Measurements from ENCODE around the gene SLC10A6. TPM values are rescaled to one million over a fixed set of nuclear protein-coding genes. Genes with fewer than 3 reads are reported as not detected.

The SLC10A6 gene
- total RNA-seq, 2 experiments from 2014 or later, result not detected

DNA sequence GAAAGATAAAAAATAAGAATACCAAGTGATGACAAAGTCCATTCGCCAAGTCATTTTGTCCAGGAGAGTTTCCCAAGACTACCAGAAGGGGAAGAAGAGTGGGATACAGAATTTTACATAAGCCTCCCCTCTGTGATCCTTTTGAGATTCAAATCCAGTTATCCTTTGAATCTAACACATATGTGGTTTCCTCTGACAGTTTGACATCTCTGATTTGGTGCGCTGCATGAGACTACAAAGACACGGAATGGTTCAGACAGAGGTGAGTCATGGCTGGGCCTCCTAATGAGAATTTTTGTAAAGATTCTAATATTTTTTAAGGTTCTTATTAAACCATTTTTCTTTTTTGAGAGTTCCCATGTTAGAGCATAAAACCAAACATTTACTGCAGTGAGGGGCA, 38.3 kb downstream of the SLC10A6 start:
- intact Hi-C loops (cut with micrococcal nuclease; ENCODE audit: unreplicated experiment), result no loop called here
- no peak for DNase-seq (ENCODE audit: low spot score)
- Histone ChIP-seq H3K27ac (ENCODE audit: low read depth, low read length, poor library complexity, severe bottlenecking) (no peak overlapping the region), H3K36me3 (ENCODE audit: insufficient read depth, low read length) (no peaks in the 10 kb centered on the region), H3K9me2 (ENCODE audit: insufficient read depth, low read length) (no peaks in the 10 kb centered on the region), H3K9me3 (ENCODE audit: low read length) (no peaks in the 10 kb centered on the region), H3K4me2 (ENCODE audit: low read length) (no peak overlapping the region), H2AFZ (ENCODE audit: low read length) (no peak overlapping the region), H4K20me1 (ENCODE audit: insufficient read depth, low read length) (no peaks in the 10 kb centered on the region), H3K4me1 (ENCODE audit: insufficient read depth, low read length, poor library complexity, severe bottlenecking) (no peaks in the 10 kb centered on the region), H3K4me3 (ENCODE audit: low read depth, low read length, poor library complexity, severe bottlenecking) (no peak overlapping the region), H3K79me2 (ENCODE audit: insufficient read depth, low read depth, low read length) (no peaks in the 10 kb centered on the region)
- ChIA-PET POLR2A (interaction anchor here (1.5 kb wide), 2 partner anchors 15 to 124 kb away, joined by 3 read pairs; no protein-coding TSS in a partner anchor), CTCF (ENCODE audit: unreplicated experiment) (interaction anchor here (1.0 kb wide), 1 partner anchor 9 kb away, joined by 3 read pairs; no protein-coding TSS in a partner anchor)
- TF ChIP-seq, protein P1, sequence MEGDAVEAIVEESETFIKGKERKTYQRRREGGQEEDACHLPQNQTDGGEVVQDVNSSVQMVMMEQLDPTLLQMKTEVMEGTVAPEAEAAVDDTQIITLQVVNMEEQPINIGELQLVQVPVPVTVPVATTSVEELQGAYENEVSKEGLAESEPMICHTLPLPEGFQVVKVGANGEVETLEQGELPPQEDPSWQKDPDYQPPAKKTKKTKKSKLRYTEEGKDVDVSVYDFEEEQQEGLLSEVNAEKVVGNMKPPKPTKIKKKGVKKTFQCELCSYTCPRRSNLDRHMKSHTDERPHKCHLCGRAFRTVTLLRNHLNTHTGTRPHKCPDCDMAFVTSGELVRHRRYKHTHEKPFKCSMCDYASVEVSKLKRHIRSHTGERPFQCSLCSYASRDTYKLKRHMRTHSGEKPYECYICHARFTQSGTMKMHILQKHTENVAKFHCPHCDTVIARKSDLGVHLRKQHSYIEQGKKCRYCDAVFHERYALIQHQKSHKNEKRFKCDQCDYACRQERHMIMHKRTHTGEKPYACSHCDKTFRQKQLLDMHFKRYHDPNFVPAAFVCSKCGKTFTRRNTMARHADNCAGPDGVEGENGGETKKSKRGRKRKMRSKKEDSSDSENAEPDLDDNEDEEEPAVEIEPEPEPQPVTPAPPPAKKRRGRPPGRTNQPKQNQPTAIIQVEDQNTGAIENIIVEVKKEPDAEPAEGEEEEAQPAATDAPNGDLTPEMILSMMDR (conservative IDR thresholded peaks at IDR 0.05; ENCODE audit: low read length), result no peak
- no peak for TF ChIP-seq EZH2phosphoT487 (IDR thresholded peaks at IDR 0.05; ENCODE audit: borderline replicate concordance, low read depth, low read length)
- no TSS peak for BruUV-seq (replicated peaks)

- Histone ChIP-seq H4K20me1 (ENCODE audit: insufficient read depth, low read length) (no peaks in the 10 kb centered on the region), H3K9me2 (ENCODE audit: insufficient read depth, low read length) (no peaks in the 10 kb centered on the region), H3K9me3 (ENCODE audit: low read length) (no peaks in the 10 kb centered on the region), H2AFZ (ENCODE audit: low read length) (no peak overlapping the region), H3K79me2 (ENCODE audit: insufficient read depth, low read depth, low read length) (no peaks in the 10 kb centered on the region), H3K27ac (ENCODE audit: low read depth, low read length, poor library complexity, severe bottlenecking) (no peak overlapping the region), H3K4me3 (ENCODE audit: low read depth, low read length, poor library complexity, severe bottlenecking) (no peak overlapping the region), H3K36me3 (ENCODE audit: insufficient read depth, low read length) (no peaks in the 10 kb centered on the region), H3K4me1 (ENCODE audit: insufficient read depth, low read length, poor library complexity, severe bottlenecking) (no peaks in the 10 kb centered on the region), H3K4me2 (ENCODE audit: low read length) (no peak overlapping the region)
- no TSS peak for BruUV-seq (replicated peaks)
- POLR2A ChIA-PET, result interaction anchor here (1.5 kb wide), 1 partner anchor 16 kb away, joined by 3 read pairs; no protein-coding TSS in a partner anchor
- CTCF ChIA-PET (ENCODE audit: unreplicated experiment), result no interaction called here
- DNase-seq (ENCODE audit: low spot score), result no peak
- intact Hi-C loops (cut with micrococcal nuclease; ENCODE audit: unreplicated experiment), result no loop called here
- TF ChIP-seq, protein P1 (conservative IDR thresholded peaks at IDR 0.05; ENCODE audit: low read length), result no peak
- no peak for TF ChIP-seq EZH2phosphoT487 (IDR thresholded peaks at IDR 0.05; ENCODE audit: borderline replicate concordance, low read depth, low read length)
Observed at GRCh38 chr4:86809809-86810208, 39.4 kb downstream of the SLC10A6 start.

DNA sequence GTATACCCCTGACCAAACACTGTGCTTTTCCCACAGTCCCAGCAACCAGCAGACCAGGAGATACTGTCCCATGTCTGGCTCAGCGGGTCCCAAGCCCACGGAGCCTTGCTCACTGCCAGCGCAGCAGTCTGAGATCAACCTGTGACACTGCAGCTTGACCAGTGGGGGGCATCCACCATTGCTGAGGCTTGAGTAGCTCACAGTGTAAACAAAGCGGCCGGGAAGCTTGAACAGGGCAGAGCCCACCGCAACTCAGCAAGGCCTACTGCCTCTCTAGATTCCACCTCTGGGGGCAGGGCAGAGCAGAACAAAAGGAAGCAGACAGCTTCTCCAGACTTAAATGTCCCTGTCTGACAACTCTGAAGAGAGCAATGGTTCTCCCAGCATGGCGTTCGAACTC, 58.1 kb downstream of the SLC10A6 start:
- Histone ChIP-seq H3K36me3 (ENCODE audit: insufficient read depth, low read length) (no peaks in the 10 kb centered on the region), H3K4me1 (ENCODE audit: insufficient read depth, low read length, poor library complexity, severe bottlenecking) (no peaks in the 10 kb centered on the region), H4K20me1 (ENCODE audit: insufficient read depth, low read length) (no peaks in the 10 kb centered on the region), H2AFZ (ENCODE audit: low read length) (no peak overlapping the region), H3K9me3 (ENCODE audit: low read length) (no peaks in the 10 kb centered on the region), H3K4me2 (ENCODE audit: low read length) (no peak overlapping the region), H3K27ac (ENCODE audit: low read depth, low read length, poor library complexity, severe bottlenecking) (no peak overlapping the region), H3K79me2 (ENCODE audit: insufficient read depth, low read depth, low read length) (no peaks in the 10 kb centered on the region), H3K4me3 (ENCODE audit: low read depth, low read length, poor library complexity, severe bottlenecking) (no peak overlapping the region), H3K9me2 (ENCODE audit: insufficient read depth, low read length) (no peaks in the 10 kb centered on the region)
- no peak for TF ChIP-seq EZH2phosphoT487 (IDR thresholded peaks at IDR 0.05; ENCODE audit: borderline replicate concordance, low read depth, low read length)
- TF ChIP-seq, protein P1 (conservative IDR thresholded peaks at IDR 0.05; ENCODE audit: low read length), result peak; percentile 53
- intact Hi-C loops (cut with micrococcal nuclease; ENCODE audit: unreplicated experiment), result no loop called here
- DNase-seq (ENCODE audit: low spot score), result peak; percentile 26
- BruUV-seq (replicated peaks), result no TSS peak
- CTCF ChIA-PET (ENCODE audit: unreplicated experiment), result no interaction called here
- POLR2A ChIA-PET, result no interaction called here

All from OCI-LY7 (cell line).